HepG2 (cell line): ENCODE measurements around the gene PRCD. TPM values are rescaled to one million over a fixed set of nuclear protein-coding genes. Genes with fewer than 3 reads are reported as not detected.

ENCODE experiments used
- ARNT2 ChIP-seq: sonication (generic); formaldehyde crosslinking; IDR thresholded peaks from 2 replicates; pipeline ENCODE4 v1.8.0; 2022; ENCODE audit warnings: mild to moderate bottlenecking, low read depth, missing genetic modification reagents, moderate library complexity
- FOXO4 ChIP-seq: sonication (generic); formaldehyde crosslinking; conservative IDR thresholded peaks from 2 replicates; pipeline ENCODE4 v1.8.1; 2023; ENCODE audit warnings: missing genetic modification reagents
- GTF3A ChIP-seq: sonication (generic); formaldehyde crosslinking; conservative IDR thresholded peaks from 2 replicates; pipeline ENCODE4 v1.4.0; 2020; ENCODE audit warnings: mild to moderate bottlenecking, missing genetic modification reagents
- HIVEP1 ChIP-seq: sonication (generic); formaldehyde crosslinking; IDR thresholded peaks from 2 replicates; pipeline ENCODE4 v1.4.0; 2020; ENCODE audit warnings: mild to moderate bottlenecking, missing genetic modification reagents
- MIXL1 ChIP-seq: IDR thresholded peaks from 2 replicates; pipeline ENCODE4 v1.6.1; 2016
- PAF1 ChIP-seq: IDR thresholded peaks from 2 replicates; pipeline ENCODE4 v1.6.1; 2016; ENCODE audit warnings: missing genetic modification reagents, missing compliant biosample characterization
- RARG ChIP-seq: sonication (generic); formaldehyde crosslinking; IDR thresholded peaks from 2 replicates; pipeline ENCODE4 v1.4.0; 2020; ENCODE audit warnings: low read depth, mild to moderate bottlenecking, missing genetic modification reagents
- SNRNP70 ChIP-seq: fragments of 200-400 bp; formaldehyde crosslinking; IDR thresholded peaks from 2 replicates; pipeline ENCODE4 v1.6.1; 2017; ENCODE audit warnings: mild to moderate bottlenecking, low read depth, low read length, moderate library complexity
- SP1 ChIP-seq, 2 experiments: fragments of 450-650 bp in 1 of 2; sonication (generic) in 1 of 2; formaldehyde crosslinking in 1 of 2; IDR thresholded peaks; 2 replicates each; pipeline versions ENCODE4 v1.4.0 to v1.6.1; 2016 to 2020; ENCODE audit warnings: missing genetic modification reagents in 1 of 2
- SP4 ChIP-seq: sonication (generic); formaldehyde crosslinking; IDR thresholded peaks from 2 replicates; pipeline ENCODE4 v1.8.1; 2023; ENCODE audit warnings: mild to moderate bottlenecking, missing genetic modification reagents
- ZBTB14 ChIP-seq: sonication (generic); formaldehyde crosslinking; IDR thresholded peaks from 2 replicates; pipeline ENCODE4 v1.4.0; 2020; ENCODE audit warnings: missing genetic modification reagents
- ZBTB20 ChIP-seq: sonication (generic); formaldehyde crosslinking; IDR thresholded peaks from 2 replicates; pipeline ENCODE4 v1.8.1; 2023; ENCODE audit warnings: missing genetic modification reagents, low read depth, mild to moderate bottlenecking, borderline replicate concordance
- ZFX ChIP-seq: sonication (generic); formaldehyde crosslinking; IDR thresholded peaks from 2 replicates; pipeline ENCODE4 v1.4.0; 2020; ENCODE audit warnings: mild to moderate bottlenecking, low read depth, missing genetic modification reagents, moderate library complexity
- ZNF235 ChIP-seq: sonication (generic); formaldehyde crosslinking; IDR thresholded peaks from 2 replicates; pipeline ENCODE4 v1.8.1; 2023; ENCODE audit warnings: mild to moderate bottlenecking, missing genetic modification reagents, borderline replicate concordance
- ZNF256 ChIP-seq: sonication (generic); formaldehyde crosslinking; conservative IDR thresholded peaks from 2 replicates; pipeline ENCODE4 v1.4.0; 2020; ENCODE audit warnings: missing genetic modification reagents
- ZNF282 ChIP-seq: fragments of 450-650 bp; IDR thresholded peaks from 2 replicates; pipeline ENCODE4 v1.6.1; 2018; ENCODE audit not compliant: partially characterized antibody
- ZNF552 ChIP-seq: sonication (generic); formaldehyde crosslinking; IDR thresholded peaks from 2 replicates; pipeline ENCODE4 v1.9.0; 2022; ENCODE audit warnings: missing genetic modification reagents, mild to moderate bottlenecking, borderline replicate concordance
- ZNF576 ChIP-seq: sonication (generic); formaldehyde crosslinking; IDR thresholded peaks from 2 replicates; pipeline ENCODE4 v1.4.0; 2020; ENCODE audit warnings: mild to moderate bottlenecking, missing genetic modification reagents
- ZNF589 ChIP-seq: sonication (generic); formaldehyde crosslinking; conservative IDR thresholded peaks from 2 replicates; pipeline ENCODE4 v1.8.0; 2022; ENCODE audit warnings: mild to moderate bottlenecking, moderate library complexity, missing genetic modification reagents
- ZSCAN20 ChIP-seq: sonication (generic); formaldehyde crosslinking; IDR thresholded peaks from 2 replicates; pipeline ENCODE4 v1.4.0; 2020; ENCODE audit warnings: missing genetic modification reagents, mild to moderate bottlenecking, borderline replicate concordance
- polyA plus RNA-seq, 8 experiments: library from polyadenylated mRNA; depleted of rRNA in 3 of 8; stranded (reverse) in 7 of 8; unstranded in 1 of 8; fragments of >200 nt; fragmentation: Illumina TruSeq in 4 of 8; extraction: Trizol in 4 of 8; gene quantifications; 2 replicates each; pipeline versions ENCODE4 v1.2.1 to v1.2.3, GENCODE V29; 2011 to 2016; ENCODE audit warnings: low read depth in 4 of 8, missing spikeins in 1 of 8, mixed read lengths in 1 of 8; ENCODE audit not compliant: insufficient read depth in 1 of 8
- total RNA-seq, 5 experiments: library from RNA; depleted of rRNA; stranded (reverse); fragments of >200 nt; fragmentation: Illumina TruSeq; extraction: Trizol; gene quantifications; 2 replicates each; pipeline ENCODE4 v1.2.3, GENCODE V29; 2016; ENCODE audit warnings: low read depth in 1 of 5
- TF ChIP-seq, protein P1 (sequence below): sonication (generic); formaldehyde crosslinking; IDR thresholded peaks from 2 replicates; pipeline ENCODE4 v1.5.1; 2020; ENCODE audit warnings: mild to moderate bottlenecking, missing genetic modification reagents
- TF ChIP-seq, protein P2 (sequence below): fragments of 450-650 bp; IDR thresholded peaks from 2 replicates; pipeline ENCODE4 v1.6.1; 2016

Gene PRCD
- total and polyA plus RNA-seq, 2 of the 13 experiments (the other 11 are each of a cell fraction or from before 2014, with no cell fraction given): 0.51 TPM; not detected in 1

DNA sequence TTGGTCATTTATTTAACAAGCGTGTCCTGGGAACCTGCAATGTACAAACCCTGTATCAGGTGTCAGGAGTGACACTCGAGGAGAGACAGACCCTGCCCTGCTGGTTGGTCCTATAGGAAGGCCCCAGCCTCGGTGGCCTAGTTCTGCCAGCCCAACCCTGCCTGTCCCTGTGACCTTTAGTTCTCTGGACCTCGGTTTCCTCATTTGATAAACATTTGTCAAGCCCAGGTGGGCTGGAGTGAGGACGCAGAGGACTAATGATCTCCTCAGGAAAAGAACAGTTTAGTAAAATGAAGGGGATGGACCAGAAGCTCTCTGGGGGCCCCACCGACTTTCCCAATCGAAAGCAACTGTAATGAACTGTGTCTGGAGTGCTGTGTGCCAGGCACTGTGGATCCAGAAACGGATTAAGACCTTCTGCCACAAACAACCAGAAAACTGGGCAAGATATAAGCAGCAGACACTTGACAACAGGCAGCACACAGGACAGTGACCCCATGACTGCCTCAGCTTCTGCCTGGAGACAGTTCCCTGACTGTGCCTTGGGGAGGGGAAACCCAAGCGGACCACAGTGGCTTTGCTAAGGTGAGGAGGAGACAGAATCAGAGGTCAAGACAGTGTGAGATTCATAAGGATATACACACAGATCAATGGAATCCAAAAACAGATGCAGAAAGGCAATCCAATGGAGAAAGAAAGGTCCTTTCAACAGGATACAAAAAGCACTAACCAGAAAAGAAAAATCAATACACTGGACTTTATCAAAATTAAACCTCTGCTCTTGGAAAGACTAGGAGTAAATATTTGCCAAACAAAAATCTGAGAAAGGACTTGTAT is 8.8 kb downstream of the PRCD start (continued):
- TF ChIP-seq FOXO4 (CRISPR knock-in tag) (no peak), PAF1 (CRISPR knock-in tag) (no peak), HIVEP1 (CRISPR knock-in tag) (0 out of 2 replicates have a peak, but pooled peaks have one; percentile 50), RARG (CRISPR knock-in tag) (no peak), GTF3A (CRISPR knock-in tag) (no peak), ARNT2 (no peak), MIXL1 (CRISPR knock-in tag) (peak; percentile 12; the same call in 1 of the 2 replicates), SNRNP70 (no peak), SP4 (CRISPR knock-in tag) (no peak), ZFX (peak; percentile 80), ZNF552 (CRISPR knock-in tag) (no peak), ZNF576 (CRISPR knock-in tag) (no peak), ZNF589 (CRISPR knock-in tag) (no peak), ZBTB14 (CRISPR knock-in tag) (no peak), ZSCAN20 (CRISPR knock-in tag) (no peak), ZBTB20 (peak; percentile 53; the same call in 1 of the 2 replicates), ZNF256 (CRISPR knock-in tag) (no peak), ZNF282 (no peak), ZNF235 (no peak), SP1 (IDR thresholded peaks at IDR 0.05) (no peak), SP1 (CRISPR knock-in tag; IDR thresholded peaks at IDR 0.05) (no peak)
- TF ChIP-seq, protein P1, sequence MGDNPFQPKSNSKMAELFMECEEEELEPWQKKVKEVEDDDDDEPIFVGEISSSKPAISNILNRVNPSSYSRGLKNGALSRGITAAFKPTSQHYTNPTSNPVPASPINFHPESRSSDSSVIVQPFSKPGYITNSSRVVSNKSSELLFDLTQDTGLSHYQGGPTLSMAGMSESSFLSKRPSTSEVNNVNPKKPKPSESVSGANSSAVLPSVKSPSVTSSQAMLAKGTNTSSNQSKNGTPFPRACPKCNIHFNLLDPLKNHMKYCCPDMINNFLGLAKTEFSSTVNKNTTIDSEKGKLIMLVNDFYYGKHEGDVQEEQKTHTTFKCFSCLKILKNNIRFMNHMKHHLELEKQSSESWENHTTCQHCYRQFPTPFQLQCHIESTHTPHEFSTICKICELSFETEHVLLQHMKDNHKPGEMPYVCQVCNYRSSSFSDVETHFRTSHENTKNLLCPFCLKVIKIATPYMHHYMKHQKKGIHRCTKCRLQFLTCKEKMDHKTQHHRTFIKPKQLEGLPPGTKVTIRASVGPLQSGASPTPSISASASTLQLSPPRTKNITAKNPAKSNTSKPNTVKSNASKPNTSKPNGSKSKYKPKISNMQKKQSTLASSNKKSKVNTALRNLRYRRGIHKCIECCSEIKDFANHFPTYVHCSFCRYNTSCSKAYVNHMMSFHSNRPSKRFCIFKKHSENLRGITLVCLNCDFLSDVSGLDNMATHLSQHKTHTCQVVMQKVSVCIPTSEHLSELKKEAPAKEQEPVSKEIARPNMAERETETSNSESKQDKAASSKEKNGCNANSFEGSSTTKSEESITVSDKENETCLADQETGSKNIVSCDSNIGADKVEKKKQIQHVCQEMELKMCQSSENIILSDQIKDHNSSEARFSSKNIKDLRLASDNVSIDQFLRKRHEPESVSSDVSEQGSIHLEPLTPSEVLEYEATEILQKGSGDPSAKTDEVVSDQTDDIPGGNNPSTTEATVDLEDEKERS: peak; percentile 81
- TF ChIP-seq, protein P2, sequence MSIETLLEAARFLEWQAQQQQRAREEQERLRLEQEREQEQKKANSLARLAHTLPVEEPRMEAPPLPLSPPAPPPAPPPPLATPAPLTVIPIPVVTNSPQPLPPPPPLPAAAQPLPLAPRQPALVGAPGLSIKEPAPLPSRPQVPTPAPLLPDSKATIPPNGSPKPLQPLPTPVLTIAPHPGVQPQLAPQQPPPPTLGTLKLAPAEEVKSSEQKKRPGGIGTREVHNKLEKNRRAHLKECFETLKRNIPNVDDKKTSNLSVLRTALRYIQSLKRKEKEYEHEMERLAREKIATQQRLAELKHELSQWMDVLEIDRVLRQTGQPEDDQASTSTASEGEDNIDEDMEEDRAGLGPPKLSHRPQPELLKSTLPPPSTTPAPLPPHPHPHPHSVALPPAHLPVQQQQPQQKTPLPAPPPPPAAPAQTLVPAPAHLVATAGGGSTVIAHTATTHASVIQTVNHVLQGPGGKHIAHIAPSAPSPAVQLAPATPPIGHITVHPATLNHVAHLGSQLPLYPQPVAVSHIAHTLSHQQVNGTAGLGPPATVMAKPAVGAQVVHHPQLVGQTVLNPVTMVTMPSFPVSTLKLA: no peak
